ENCODE measurements around the gene EFCC1. TPM values are rescaled to one million over a fixed set of nuclear protein-coding genes. Genes with fewer than 3 reads are reported as not detected.

Gene EFCC1
- polyA plus RNA-seq, 1 experiment, result not detected

DNA sequence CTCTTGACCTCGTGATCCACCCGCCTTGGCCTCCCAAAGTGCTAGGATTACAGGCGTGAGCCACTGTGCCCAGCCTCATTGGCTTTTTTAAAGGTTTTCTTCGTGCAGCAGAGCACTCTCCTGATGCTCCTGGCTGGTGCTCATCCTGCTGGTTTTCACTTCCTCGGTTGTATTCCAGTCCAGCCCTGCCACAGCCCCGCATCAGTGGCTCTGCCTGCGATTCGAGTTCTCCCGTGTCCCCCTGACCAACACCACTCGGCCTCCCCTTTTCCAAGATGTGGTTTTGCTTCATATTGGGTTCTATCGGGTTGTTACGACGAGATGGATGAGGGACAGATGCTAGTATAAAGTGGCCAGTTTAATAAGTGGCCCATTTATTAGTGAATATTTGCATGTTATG is 27.8 kb downstream of the EFCC1 start:
- H3K4me3 ChIP-seq (ENCODE audit: low read depth, low read length), result no peak overlapping the region
- ChIA-PET CTCF (interaction anchor here (1.3 kb wide), 1 partner anchor 38 kb away, joined by 3 read pairs; no protein-coding TSS in a partner anchor), POLR2A (no interaction called here)
- H3K27me3 ChIP-seq (ENCODE audit: control insufficient read depth, insufficient read depth, low read length), result peaks cover 20% of the 10 kb centered on the region
- H3K36me3 ChIP-seq (ENCODE audit: control insufficient read depth, insufficient read depth, low read length), result no peaks in the 10 kb centered on the region
- TF ChIP-seq CTCF (IDR thresholded peaks at IDR 0.05; ENCODE audit: insufficient read depth, low read depth, low read length), result no peak
- no peak for DNase-seq (ENCODE audit: low read depth)

- ChIA-PET CTCF (interaction anchor here (1.1 to 1.3 kb wide), 3 partner anchors 14 to 23 kb away, joined by 3 to 4 read pairs (median 3); no protein-coding TSS in a partner anchor), POLR2A (no interaction called here)
- TF ChIP-seq CTCF (IDR thresholded peaks at IDR 0.05; ENCODE audit: insufficient read depth, low read depth, low read length), result no peak
- Histone ChIP-seq H3K27me3 (ENCODE audit: control insufficient read depth, insufficient read depth, low read length) (peaks cover 6% of the 10 kb centered on the region), H3K4me3 (ENCODE audit: low read depth, low read length) (no peak overlapping the region), H3K36me3 (ENCODE audit: control insufficient read depth, insufficient read depth, low read length) (no peaks in the 10 kb centered on the region)
- no peak for DNase-seq (ENCODE audit: low read depth)
Measured at GRCh38 chr3:129030611-129031010, 29.5 kb downstream of the EFCC1 start.

GRCh38 chr3:129031476-129032215 is 30.5 kb downstream of the EFCC1 start:
- CTCF ChIA-PET, result interaction anchor here (0.6 to 1.3 kb wide), 2 partner anchors 15 to 91 kb away, joined by 3 read pairs; no protein-coding TSS in a partner anchor
- POLR2A ChIA-PET, result no interaction called here
- Histone ChIP-seq H3K27me3 (ENCODE audit: control insufficient read depth, insufficient read depth, low read length) (peaks cover 6% of the 10 kb centered on the region), H3K36me3 (ENCODE audit: control insufficient read depth, insufficient read depth, low read length) (no peaks in the 10 kb centered on the region), H3K4me3 (ENCODE audit: low read depth, low read length) (no peak overlapping the region)
- no peak for DNase-seq (ENCODE audit: low read depth)
- TF ChIP-seq CTCF (IDR thresholded peaks at IDR 0.05; ENCODE audit: insufficient read depth, low read depth, low read length), result no peak

DNA sequence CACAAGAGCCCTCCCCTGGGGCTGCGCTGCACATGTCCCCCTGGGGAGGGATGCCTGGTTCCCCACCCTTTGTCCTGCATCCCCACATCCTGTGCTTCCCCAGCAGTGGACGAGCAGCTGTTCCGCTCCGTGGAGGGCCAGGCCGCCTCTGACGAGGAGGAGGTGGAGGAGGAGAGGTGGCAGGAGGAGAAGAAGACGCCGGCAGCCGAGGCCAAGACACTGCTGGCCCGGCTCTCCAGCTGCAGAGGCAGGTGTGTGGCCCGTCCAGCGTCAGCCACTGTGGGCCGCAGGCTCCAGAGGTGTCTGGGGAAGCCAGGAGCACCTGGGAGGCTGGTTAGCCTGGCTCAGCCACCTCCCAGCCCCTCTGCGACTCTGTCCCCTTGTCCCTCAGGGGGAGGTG is 31.6 kb downstream of the EFCC1 start:
- peaks cover 7% of the 10 kb centered on the region for H3K27me3 ChIP-seq (ENCODE audit: control insufficient read depth, insufficient read depth, low read length)
- ChIA-PET CTCF (interaction anchor here (0.9 kb wide), 1 partner anchor 14 kb away, joined by 3 read pairs; no protein-coding TSS in a partner anchor), POLR2A (no interaction called here)
- no peaks in the 10 kb centered on the region for H3K36me3 ChIP-seq (ENCODE audit: control insufficient read depth, insufficient read depth, low read length)
- DNase-seq (ENCODE audit: low read depth), result no peak
- no peak overlapping the region for H3K4me3 ChIP-seq (ENCODE audit: low read depth, low read length)
- TF ChIP-seq CTCF (IDR thresholded peaks at IDR 0.05; ENCODE audit: insufficient read depth, low read depth, low read length), result no peak

- no peaks in the 10 kb centered on the region for H3K36me3 ChIP-seq (ENCODE audit: control insufficient read depth, insufficient read depth, low read length)
- CTCF ChIA-PET, result interaction anchor here (0.9 kb wide), 1 partner anchor 13 kb away, joined by 3 read pairs; no protein-coding TSS in a partner anchor
Measured at GRCh38 chr3:129033151-129033550, 32.0 kb downstream of the EFCC1 start.

More at GRCh38 chr3:129033151-129033550, 32.0 kb downstream of the EFCC1 start:
- H3K27me3 ChIP-seq (ENCODE audit: control insufficient read depth, insufficient read depth, low read length), result peaks cover 8% of the 10 kb centered on the region
- TF ChIP-seq CTCF (IDR thresholded peaks at IDR 0.05; ENCODE audit: insufficient read depth, low read depth, low read length), result no peak
- no peak overlapping the region for H3K4me3 ChIP-seq (ENCODE audit: low read depth, low read length)
- POLR2A ChIA-PET, result no interaction called here
- no peak for DNase-seq (ENCODE audit: low read depth)
